K562 (cell line): Measurements from ENCODE around the gene CEACAM18. TPM values are rescaled to one million over a fixed set of nuclear protein-coding genes. Genes with fewer than 3 reads are reported as not detected.

Source experiments
- ARID3A ChIP-seq: IDR thresholded peaks from 2 replicates; pipeline ENCODE4 v1.6.1; 2012; ENCODE audit warnings: low read depth, low read length, improper control_type of control experiment, borderline replicate concordance
- FOXJ2 ChIP-seq: fragments of 200-800 bp; sonication (Bioruptor generic); IDR thresholded peaks from 2 replicates; pipeline ENCODE4 v1.6.1; 2016; ENCODE audit warnings: missing genetic modification characterization, missing compliant biosample characterization
- GATAD2A ChIP-seq: fragments of 450-650 bp; IDR thresholded peaks from 2 replicates; pipeline ENCODE4 v1.6.1; 2017
- GTF2A2 ChIP-seq: IDR thresholded peaks from 2 replicates; pipeline ENCODE4 v1.6.1; 2016; ENCODE audit warnings: mild to moderate bottlenecking, missing genetic modification characterization, missing compliant biosample characterization
- HEY1 ChIP-seq: fragments of 250-450 bp; sonication (Bioruptor Pico); IDR thresholded peaks from 2 replicates; pipeline ENCODE4 v1.5.0; 2020; ENCODE audit warnings: mild to moderate bottlenecking, moderate library complexity, borderline replicate concordance
- HNRNPH1 ChIP-seq: fragments of 200-400 bp; formaldehyde crosslinking; optimal IDR thresholded peaks from 2 replicates; pipeline ENCODE3; 2017; ENCODE audit warnings: low read depth, mild to moderate bottlenecking, low read length, moderate library complexity
- MECOM ChIP-seq: fragments of 250-450 bp; sonication (Bioruptor Pico); IDR thresholded peaks from 2 replicates; pipeline ENCODE4 v1.8.0; 2022; ENCODE audit warnings: inconsistent platforms
- POU5F1 ChIP-seq: fragments of 150-350 bp; IDR thresholded peaks from 2 replicates; pipeline ENCODE4 v1.6.1; 2014; ENCODE audit warnings: borderline replicate concordance, low read length, low read depth, mild to moderate bottlenecking; ENCODE audit not compliant: partially characterized antibody
- SMAD4 ChIP-seq: fragments of 250-450 bp; sonication (Bioruptor Pico); conservative IDR thresholded peaks from 2 replicates; pipeline ENCODE4 v1.8.0; 2021; ENCODE audit warnings: inconsistent platforms, mild to moderate bottlenecking, moderate library complexity
- SRSF3 ChIP-seq: fragments of 200-400 bp; formaldehyde crosslinking; IDR thresholded peaks from 2 replicates; pipeline ENCODE4 v1.6.1; 2016; ENCODE audit warnings: mild to moderate bottlenecking, low read length, moderate library complexity; ENCODE audit not compliant: insufficient read depth
- THAP12 ChIP-seq: fragments of 250-450 bp; sonication (Bioruptor Pico); IDR thresholded peaks from 2 replicates; pipeline ENCODE4 v1.9.0; 2021; ENCODE audit warnings: mild to moderate bottlenecking, inconsistent platforms
- ZBTB11 ChIP-seq, 3 experiments: fragments of 200-800 bp in 1 of 3; fragments of 250-450 bp in 1 of 3; fragments of 450-650 bp in 1 of 3; sonication (Bioruptor Pico) in 1 of 3; sonication (Bioruptor generic) in 1 of 3; formaldehyde crosslinking in 1 of 3; IDR thresholded peaks; 2 replicates each; pipeline versions ENCODE4 v1.6.1 to v1.8.0; 2016 to 2022; ENCODE audit warnings: mild to moderate bottlenecking in 2 of 3, missing genetic modification characterization in 2 of 3, missing compliant biosample characterization in 1 of 3, moderate library complexity in 1 of 3
- ZBTB9 ChIP-seq: fragments of 450-650 bp; formaldehyde crosslinking; IDR thresholded peaks from 2 replicates; pipeline ENCODE4 v1.4.0; 2020; ENCODE audit warnings: mild to moderate bottlenecking, moderate library complexity
- ZNF174 ChIP-seq: fragments of 250-450 bp; sonication (Bioruptor Pico); IDR thresholded peaks from 2 replicates; pipeline ENCODE4 v1.4.0; 2020; ENCODE audit warnings: mild to moderate bottlenecking
- ZNF311 ChIP-seq: fragments of 250-450 bp; sonication (Bioruptor Pico); IDR thresholded peaks from 2 replicates; pipeline ENCODE4 v1.4.0; 2020; ENCODE audit warnings: mild to moderate bottlenecking, moderate library complexity
- ZNF316 ChIP-seq: fragments of 450-650 bp; IDR thresholded peaks from 2 replicates; pipeline ENCODE4 v1.6.1; 2016
- ZNF830 ChIP-seq: fragments of 250-450 bp; sonication (Bioruptor Pico); IDR thresholded peaks from 2 replicates; pipeline ENCODE4 v1.5.0; 2021; ENCODE audit warnings: mild to moderate bottlenecking
- polyA plus RNA-seq, 8 experiments: library from polyadenylated mRNA; depleted of rRNA in 4 of 8; stranded (reverse) in 5 of 8; unstranded in 3 of 8; fragments of >200 nt; fragmentation: Nextera tagmentation in 2 of 8; fragmentation: Illumina TruSeq in 1 of 8; extraction: Ambion mirVana in 2 of 8; extraction: Trizol in 1 of 8; gene quantifications; 2 replicates each; pipeline versions ENCODE4 v1.2.1 to v1.2.3, GENCODE V29; 2011 to 2014; ENCODE audit warnings: inconsistent platforms in 1 of 8, missing spikeins in 1 of 8
- total RNA-seq, 7 experiments: library from RNA; depleted of rRNA in 6 of 7; stranded (reverse); fragments of >200 nt in 6 of 7; fragmentation: Illumina TruSeq in 2 of 7; extraction: Trizol in 2 of 7; gene quantifications; 2 replicates each; pipeline versions ENCODE4 v1.2.1 to v1.2.3, GENCODE V29; 2011 to 2021; ENCODE audit warnings: low replicate concordance in 1 of 7

CEACAM18 gene
- total and polyA plus RNA-seq, 9 of the 15 experiments (the other 6 are each of a cell fraction or from before 2014, with no cell fraction given) = 0.08 to 0.24 (median 0.15) TPM; not detected in 3

GRCh38 chr19:51531349-51532315 is 53.3 kb downstream of the CEACAM18 start, which contains the start of gene SIGLEC6 (continued):
- TF ChIP-seq ZNF316 (no peak), ZNF311 (CRISPR knock-in tag) (no peak), POU5F1 (no peak), SRSF3 (no peak), ZBTB11 (CRISPR knock-in tag; IDR thresholded peaks at IDR 0.05) (peak in 1 of 3 experiments; percentile 27; a peak in 2 of 6 replicates), THAP12 (CRISPR knock-in tag) (no peak), SMAD4 (CRISPR knock-in tag) (no peak; the same call in 1 of the 2 replicates), HNRNPH1 (no peak), ZBTB9 (CRISPR knock-in tag) (no peak; the same call in 1 of the 2 replicates), ARID3A (no peak), GTF2A2 (no peak), HEY1 (CRISPR knock-in tag) (no peak), ZNF174 (CRISPR knock-in tag) (no peak), MECOM (no peak), GATAD2A (no peak), FOXJ2 (no peak), ZNF830 (CRISPR knock-in tag) (peak; percentile 68; the same call in 1 of the 2 replicates)
